ENCODE measurements around the gene PTPN13. TPM values are rescaled to one million over a fixed set of nuclear protein-coding genes. Genes with fewer than 3 reads are reported as not detected.
A peak's percentile ranks its signal among the peaks of the same experiment; 100 is the strongest.

Gene PTPN13
- total RNA-seq, 4 donors from 2014 or later, result 86.4 to 113 (median 92.6) TPM

- H3K4me3 ChIP-seq, result no peak overlapping the region
- peaks cover 0 to 26% (median 0%) of the 10 kb centered on the region in 3 donors for H3K36me3 ChIP-seq
- peaks cover 0 to 6% (median 0%) of the 10 kb centered on the region in 4 donors for H3K9me3 ChIP-seq
- H3K4me1 ChIP-seq, result peaks cover 0 to 14% (median 0%) of the 10 kb centered on the region in 4 donors
- no peaks in the 10 kb centered on the region for H3K27me3 ChIP-seq
- no peak for TF ChIP-seq POLR2A (IDR thresholded peaks at IDR 0.05)
- no peak for TF ChIP-seq EP300 (IDR thresholded peaks at IDR 0.05)
- no peak for DNase-seq (ENCODE audit: low spot score in 2 of 2)
- 94 to 96% methylated on average over 1 of the region's 1 CpG for WGBS, 2 donors
- no peak overlapping the region for H3K27ac ChIP-seq
These were observed 239.5 kb downstream of the PTPN13 start for GRCh38 chr4:86833615-86834014.

GRCh38 chr4:86834901-86835300 lies 240.8 kb downstream of the PTPN13 start:
- H3K36me3 ChIP-seq, result peaks cover 0 to 19% (median 0%) of the 10 kb centered on the region in 3 donors
- 83 to 86% methylated on average over 3 of the region's 3 CpGs for WGBS, 2 donors
- no peak for DNase-seq (ENCODE audit: low spot score in 2 of 2)
- H3K27ac ChIP-seq, result no peak overlapping the region
- H3K4me1 ChIP-seq, result peaks cover 0 to 14% (median 0%) of the 10 kb centered on the region in 4 donors
- H3K27me3 ChIP-seq, result no peaks in the 10 kb centered on the region
- H3K9me3 ChIP-seq, result peaks cover 0 to 2% (median 0%) of the 10 kb centered on the region in 4 donors
- TF ChIP-seq CTCF (IDR thresholded peaks at IDR 0.05), result no peak
- TF ChIP-seq EP300 (IDR thresholded peaks at IDR 0.05), result no peak
- TF ChIP-seq POLR2A (IDR thresholded peaks at IDR 0.05), result no peak
- no peak overlapping the region for H3K4me3 ChIP-seq

- no peak overlapping the region for H3K27ac ChIP-seq
- DNase-seq (ENCODE audit: low spot score in 2 of 2), result no peak
- peaks cover 0 to 14% (median 0%) of the 10 kb centered on the region in 4 donors for H3K4me1 ChIP-seq
- peaks cover 0 to 11% (median 0%) of the 10 kb centered on the region in 3 donors for H3K36me3 ChIP-seq
- H3K4me3 ChIP-seq, result no peak overlapping the region
- 91 to 93% methylated on average over 3 of the region's 3 CpGs for WGBS, 2 donors
- H3K9me3 ChIP-seq, result no peaks in the 10 kb centered on the region
- TF ChIP-seq POLR2A (IDR thresholded peaks at IDR 0.05), result no peak
- no peaks in the 10 kb centered on the region for H3K27me3 ChIP-seq
These were observed 241.6 kb downstream of the PTPN13 start for GRCh38 chr4:86835677-86836076.

GRCh38 chr4:86837691-86838503 lies 243.8 kb downstream of the PTPN13 start:
- Histone ChIP-seq H3K4me1 (peaks cover 0 to 5% (median 0%) of the 10 kb centered on the region in 4 donors), H3K27ac (peak overlapping the region in 1 of 4 donors; percentile 54), H3K36me3 (no peaks in the 10 kb centered on the region), H3K4me3 (no peak overlapping the region), H3K27me3 (no peaks in the 10 kb centered on the region), H3K9me3 (no peaks in the 10 kb centered on the region)
- WGBS, 2 donors, result 64 to 70% methylated on average over 5 of the region's 5 CpGs
- DNase-seq (ENCODE audit: low spot score in 2 of 2), result no peak
- TF ChIP-seq CTCF (IDR thresholded peaks at IDR 0.05) (no peak), POLR2A (IDR thresholded peaks at IDR 0.05) (no peak), EP300 (IDR thresholded peaks at IDR 0.05) (no peak)

GRCh38 chr4:86840858-86841257 lies 246.7 kb downstream of the PTPN13 start:
- Histone ChIP-seq H3K27me3 (no peaks in the 10 kb centered on the region), H3K9me3 (no peaks in the 10 kb centered on the region), H3K36me3 (no peaks in the 10 kb centered on the region), H3K27ac (no peak overlapping the region), H3K4me1 (peaks cover 0 to 5% (median 0%) of the 10 kb centered on the region in 4 donors), H3K4me3 (no peak overlapping the region)
- no peak for TF ChIP-seq CTCF (IDR thresholded peaks at IDR 0.05)
- no peak for TF ChIP-seq EP300 (IDR thresholded peaks at IDR 0.05)
- no peak for TF ChIP-seq POLR2A (IDR thresholded peaks at IDR 0.05)
- WGBS, 2 donors, result 89 to 97% methylated on average over 1 of the region's 1 CpG
- no peak for DNase-seq (ENCODE audit: low spot score in 2 of 2)

- no peak for TF ChIP-seq POLR2A (IDR thresholded peaks at IDR 0.05)
- TF ChIP-seq CTCF (IDR thresholded peaks at IDR 0.05), result no peak
- no peak for TF ChIP-seq EP300 (IDR thresholded peaks at IDR 0.05)
- no peak overlapping the region for H3K27ac ChIP-seq
- 93 to 95% methylated on average over 1 of the region's 1 CpG for WGBS, 2 donors
- H3K4me1 ChIP-seq, result peaks cover 0 to 5% (median 0%) of the 10 kb centered on the region in 4 donors
- no peak overlapping the region for H3K4me3 ChIP-seq
- H3K27me3 ChIP-seq, result no peaks in the 10 kb centered on the region
- H3K36me3 ChIP-seq, result no peaks in the 10 kb centered on the region
- no peaks in the 10 kb centered on the region for H3K9me3 ChIP-seq
- no peak for DNase-seq (ENCODE audit: low spot score in 2 of 2)
These were observed 247.2 kb downstream of the PTPN13 start for GRCh38 chr4:86841309-86841708.
